HS-27A (cell line): ENCODE results near the gene RPLP2.

Source experiments
- DNase-seq: peaks from one replicate; pipeline ENCODE4 v3.0.0-alpha.2; 2012; ENCODE audit warnings: low read depth, missing footprints

RPLP2 gene

GRCh38 chr11:809287-810039 lies at the start of gene RPLP2:
RPLP2 (plus strand) TSS chr11:809967; CDS start chr11:810235, 268 bp downstream.
- peak; percentile 93 for DNase-seq

DNA sequence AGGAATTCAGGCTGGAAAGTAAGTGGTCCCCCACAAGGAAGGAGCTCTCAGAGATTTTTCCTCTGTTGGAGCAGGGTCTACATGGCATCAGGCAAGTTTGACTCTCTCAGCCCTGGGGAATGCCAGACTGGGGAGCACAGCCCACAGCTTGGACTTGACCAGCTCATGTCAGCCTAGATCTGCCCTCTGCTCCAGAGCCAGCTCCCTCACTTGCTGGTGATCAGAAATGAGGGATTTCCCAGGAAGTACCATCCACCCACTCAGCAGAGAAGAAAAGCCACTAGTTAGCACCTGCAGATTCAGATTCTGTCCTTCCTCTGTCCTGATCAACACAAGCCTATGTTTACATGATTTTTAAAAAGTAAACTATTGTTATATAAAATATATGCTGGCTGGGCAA lies 49.5 kb upstream of the RPLP2 start:
- no peak for DNase-seq

- DNase-seq, result no peak
These were observed 48.1 kb upstream of the RPLP2 start for GRCh38 chr11:761526-762108.

- peak; percentile 76 for DNase-seq
These were observed 47.2 kb upstream of the RPLP2 start for GRCh38 chr11:762421-763072.

DNA sequence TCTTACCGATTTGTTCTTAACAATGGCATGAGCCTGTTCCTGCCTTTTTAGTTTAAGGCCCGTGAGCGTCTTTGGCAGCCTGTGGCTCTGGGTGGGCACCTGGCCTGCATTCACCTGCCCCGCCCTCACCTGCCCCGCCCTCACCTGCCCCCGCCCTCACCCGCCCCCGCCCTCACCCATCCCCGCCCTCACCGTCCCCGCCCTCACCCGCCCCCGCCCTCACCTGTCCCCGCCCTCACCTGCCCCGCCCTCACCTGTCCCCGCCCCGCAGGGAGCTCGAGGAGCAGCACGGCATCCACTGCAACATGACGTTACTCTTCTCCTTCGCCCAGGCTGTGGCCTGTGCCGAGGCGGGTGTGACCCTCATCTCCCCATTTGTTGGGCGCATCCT lies 46.7 kb upstream of the RPLP2 start:
- DNase-seq, result no peak

GRCh38 chr11:763549-764321 lies 46.0 kb upstream of the RPLP2 start:
- no peak for DNase-seq

DNA sequence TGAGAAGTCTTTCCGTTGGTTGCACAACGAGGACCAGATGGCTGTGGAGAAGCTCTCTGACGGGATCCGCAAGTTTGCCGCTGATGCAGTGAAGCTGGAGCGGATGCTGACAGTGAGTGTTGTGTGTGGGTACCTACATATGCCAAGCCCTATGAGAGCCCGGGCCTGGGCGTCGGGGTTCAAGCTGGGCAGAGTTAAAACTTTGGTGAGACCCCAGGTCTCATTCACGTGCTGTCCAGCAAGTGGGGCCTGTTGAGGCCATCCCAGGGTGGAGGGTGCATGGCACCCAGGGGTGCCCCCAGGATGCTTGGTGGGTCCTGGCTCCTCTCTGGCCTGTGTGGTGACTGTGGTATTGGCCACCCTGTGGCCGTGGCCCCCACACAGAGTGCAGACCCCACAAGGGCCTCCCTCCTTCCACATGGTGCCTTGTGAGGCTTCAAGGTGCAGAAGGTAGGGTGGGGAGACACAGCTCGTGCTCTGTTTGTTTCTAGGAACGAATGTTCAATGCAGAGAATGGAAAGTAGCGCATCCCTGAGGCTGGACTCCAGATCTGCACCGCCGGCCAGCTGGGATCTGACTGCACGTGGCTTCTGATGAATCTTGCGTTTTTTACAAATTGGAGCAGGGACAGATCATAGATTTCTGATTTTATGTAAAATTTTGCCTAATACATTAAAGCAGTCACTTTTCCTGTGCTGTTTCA lies 45.3 kb upstream of the RPLP2 start:
- no peak for DNase-seq

DNA sequence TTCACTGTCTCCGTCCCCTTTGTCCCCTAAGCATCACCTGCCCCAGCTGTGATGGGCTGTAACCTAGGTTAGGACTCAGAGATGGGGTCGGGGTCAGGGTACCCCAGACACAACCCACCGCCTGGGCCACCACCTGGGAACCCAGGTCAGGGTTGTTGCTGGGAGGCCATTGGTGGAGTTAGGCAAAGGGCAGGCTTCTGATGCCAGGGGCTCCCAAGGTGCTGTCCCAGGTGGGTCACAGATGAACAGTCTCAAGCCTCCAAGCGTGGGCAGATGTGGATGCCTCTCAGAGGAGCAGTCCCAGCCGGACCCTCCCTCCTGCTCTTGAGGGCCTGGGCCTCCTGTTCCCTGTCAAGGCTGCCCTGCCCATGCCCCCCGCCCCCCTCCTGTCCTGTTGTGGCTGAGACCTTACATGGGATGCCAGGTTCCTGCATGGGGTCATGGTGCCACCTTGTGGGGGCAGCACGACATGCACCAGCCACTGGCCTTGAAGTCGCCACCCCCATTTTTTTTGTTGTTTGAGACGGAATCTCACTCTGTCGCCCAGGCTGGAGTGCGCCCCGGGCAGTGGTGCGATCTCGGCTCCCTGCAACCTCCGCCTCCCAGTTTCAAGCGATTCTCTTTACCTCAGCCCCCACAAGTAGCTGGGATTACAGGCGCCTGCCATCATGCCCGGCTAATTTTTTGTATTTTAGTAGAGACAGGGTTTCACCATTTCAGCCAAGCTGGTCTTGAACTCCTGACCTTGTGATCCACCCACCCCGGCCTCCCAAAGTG lies 44.6 kb upstream of the RPLP2 start:
- DNase-seq, result no peak

GRCh38 chr11:765802-766091 lies 44.0 kb upstream of the RPLP2 start:
- DNase-seq, result no peak

- DNase-seq, result no peak
These were observed 43.4 kb upstream of the RPLP2 start for GRCh38 chr11:766106-766935.

- DNase-seq, result no peak
These were observed 42.9 kb upstream of the RPLP2 start for GRCh38 chr11:766936-767210.

DNA sequence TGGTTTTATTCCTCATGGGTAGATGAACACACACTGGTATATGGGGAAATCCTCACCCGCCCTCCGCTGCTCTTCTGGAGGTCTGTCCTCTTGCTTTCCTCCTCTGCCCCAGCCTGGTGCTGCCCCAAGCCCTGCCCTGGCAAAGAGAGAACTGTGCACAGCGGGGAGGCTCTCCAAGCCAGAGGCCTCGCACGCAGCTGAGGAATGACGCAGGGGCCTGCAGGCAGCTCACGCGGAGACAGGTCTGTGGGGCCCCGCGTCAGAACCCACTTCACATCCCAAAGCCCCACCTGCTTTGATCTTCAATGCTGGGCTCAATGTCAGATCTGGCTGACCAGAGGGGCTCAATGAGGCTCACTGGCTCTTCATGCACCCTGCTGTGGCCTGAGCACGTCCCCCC lies 42.5 kb upstream of the RPLP2 start:
- DNase-seq, result no peak

GRCh38 chr11:769887-770641 lies 39.7 kb upstream of the RPLP2 start:
- no peak for DNase-seq

- no peak for DNase-seq
These were observed 38.8 kb upstream of the RPLP2 start for GRCh38 chr11:770642-771616.

- no peak for DNase-seq
These were observed 38.1 kb upstream of the RPLP2 start for GRCh38 chr11:771617-772204.

GRCh38 chr11:772429-773390 lies 37.1 kb upstream of the RPLP2 start:
- no peak for DNase-seq

DNA sequence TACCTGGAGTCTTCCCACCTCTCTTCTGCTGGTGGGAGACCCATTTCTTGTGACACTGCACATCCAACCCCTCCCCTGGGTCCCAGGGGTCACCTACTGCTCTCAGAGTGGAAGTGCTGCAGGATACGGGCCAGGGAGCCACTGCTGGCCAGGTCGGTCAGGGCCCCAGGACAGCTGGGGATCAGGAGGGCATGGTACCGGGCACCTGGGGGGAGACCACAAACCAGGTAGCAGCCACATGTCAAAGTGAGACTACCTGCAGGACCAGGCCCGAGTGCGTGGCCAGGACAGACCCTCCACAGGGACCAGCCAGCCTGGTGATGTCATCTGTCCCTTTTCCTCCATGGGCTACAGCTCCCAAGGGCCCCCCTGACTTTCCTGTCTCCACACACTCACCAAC lies 36.3 kb upstream of the RPLP2 start:
- DNase-seq, result no peak
